Breast epithelium (tissue), 4 donors: ENCODE measurements around the gene MACROD1. TPM values are rescaled to one million over a fixed set of nuclear protein-coding genes. Genes with fewer than 3 reads are reported as not detected.

Experiments
- DNase-seq, 2 donors: peaks; one replicate each; pipeline ENCODE4 v3.0.0-alpha.2; 2019; ENCODE audit warnings: low spot score in 2 of 2
- H3K27ac ChIP-seq, 2 donors: fragments of 200-600 bp; sonication (generic) in 1 of 2; one replicate each; pipeline ENCODE4 v1.5.1; 2016 to 2019; ENCODE audit warnings: mild to moderate bottlenecking in 1 of 2
- H3K27me3 ChIP-seq, 2 donors: fragments of 200-600 bp; sonication (generic) in 1 of 2; one replicate each; pipeline versions ENCODE4 v1.5.1 to v1.6.0; 2017 to 2019; ENCODE audit warnings: control low read depth in 1 of 2, mild to moderate bottlenecking in 1 of 2
- H3K36me3 ChIP-seq: fragments of 200-600 bp; one replicate; pipeline ENCODE4 v1.5.1; 2019
- H3K4me1 ChIP-seq, 2 donors: fragments of 200-600 bp; sonication (generic); one replicate each; pipeline ENCODE4 v1.5.1; 2016 to 2019; ENCODE audit warnings: control low read depth in 1 of 2
- H3K4me3 ChIP-seq, 3 donors: fragments of 200-600 bp; sonication (generic); 1 replicate in 2 of 3; 2 replicates in 1 of 3; pipeline ENCODE4 v1.5.1; 2016 to 2019; ENCODE audit warnings: mild to moderate bottlenecking in 3 of 3, moderate library complexity in 2 of 3
- H3K9me3 ChIP-seq, 2 donors: fragments of 200-600 bp; sonication (generic) in 1 of 2; one replicate each; pipeline ENCODE4 v1.5.1; 2016 to 2019; ENCODE audit warnings: control low read depth in 1 of 2
- CTCF ChIP-seq, 3 donors: fragments of 450-650 bp; IDR thresholded peaks; one replicate each; pipeline ENCODE4 v1.5.1; 2016 to 2017; ENCODE audit warnings: antibody characterized with exemption in 3 of 3, mild to moderate bottlenecking in 3 of 3, moderate library complexity in 3 of 3
- POLR2A ChIP-seq: fragments of 450-650 bp; IDR thresholded peaks from one replicate; pipeline ENCODE4 v1.6.1; 2016; ENCODE audit warnings: antibody characterized with exemption, mild to moderate bottlenecking, moderate library complexity
- POLR2AphosphoS5 ChIP-seq, 3 donors: sonication (generic); formaldehyde crosslinking; IDR thresholded peaks; one replicate each; pipeline ENCODE4 v1.6.1; 2017; ENCODE audit warnings: antibody characterized with exemption in 3 of 3
- intact Hi-C: fragments of 100-400 bp; cut with DNase I; formaldehyde crosslinking; loops from one replicate; pipeline ENCODE4 v1.15.1; 2023; ENCODE audit warnings: low total_unique reads
- total RNA-seq, 3 donors: library from RNA; depleted of rRNA; stranded (reverse); fragments of >200 nt; gene quantifications; one replicate each; pipeline ENCODE4 v1.1.0, GENCODE V29; 2016

MACROD1 gene
- total RNA-seq, 3 donors from 2014 or later, result 19.7 to 113 (median 40.3) TPM

- Histone ChIP-seq H3K36me3 (no peaks in the 10 kb centered on the region), H3K27me3 (peaks cover 6 to 20% of the 10 kb centered on the region in 2 donors), H3K4me3 (no peak overlapping the region), H3K27ac (no peak overlapping the region), H3K9me3 (no peaks in the 10 kb centered on the region), H3K4me1 (peaks cover 5 to 15% of the 10 kb centered on the region in 2 donors)
- DNase-seq, result no peak
- no peak for TF ChIP-seq CTCF (IDR thresholded peaks at IDR 0.05)
- no peak for TF ChIP-seq POLR2AphosphoS5 (IDR thresholded peaks at IDR 0.05)
- no peak for TF ChIP-seq POLR2A
- intact Hi-C loops, result no loop called here
These were observed 126.8 kb downstream of the MACROD1 start for GRCh38 chr11:64039012-64039665.

DNA sequence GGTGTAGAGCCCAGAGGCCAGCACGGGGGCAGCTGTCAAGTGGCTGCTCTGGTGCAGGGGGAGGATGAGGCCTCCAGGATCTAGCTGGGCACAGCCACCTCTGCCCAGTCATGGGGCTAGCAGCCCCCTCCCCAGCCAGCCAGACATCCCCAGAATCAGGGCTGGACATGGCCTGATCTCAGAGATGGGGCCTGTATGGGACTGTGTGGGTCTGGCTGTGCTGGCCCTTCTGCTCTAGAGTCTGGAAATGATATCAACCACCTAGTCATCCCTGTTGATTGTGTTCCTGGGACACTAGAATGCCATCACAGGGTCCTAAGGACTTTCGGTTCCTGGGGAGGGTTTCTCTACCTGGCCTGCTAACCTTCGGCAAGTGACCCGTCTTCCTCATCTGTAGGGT, 127.4 kb downstream of the MACROD1 start:
- H3K36me3 ChIP-seq, result no peaks in the 10 kb centered on the region
- H3K4me1 ChIP-seq, result peaks cover 5 to 15% of the 10 kb centered on the region in 2 donors
- TF ChIP-seq CTCF (IDR thresholded peaks at IDR 0.05) (no peak), POLR2A (no peak), POLR2AphosphoS5 (IDR thresholded peaks at IDR 0.05) (no peak)
- no peak overlapping the region for H3K4me3 ChIP-seq
- intact Hi-C loops, result no loop called here
- H3K27me3 ChIP-seq, result peaks cover 6 to 23% of the 10 kb centered on the region in 2 donors
- H3K9me3 ChIP-seq, result no peaks in the 10 kb centered on the region
- H3K27ac ChIP-seq, result no peak overlapping the region
- no peak for DNase-seq

DNA sequence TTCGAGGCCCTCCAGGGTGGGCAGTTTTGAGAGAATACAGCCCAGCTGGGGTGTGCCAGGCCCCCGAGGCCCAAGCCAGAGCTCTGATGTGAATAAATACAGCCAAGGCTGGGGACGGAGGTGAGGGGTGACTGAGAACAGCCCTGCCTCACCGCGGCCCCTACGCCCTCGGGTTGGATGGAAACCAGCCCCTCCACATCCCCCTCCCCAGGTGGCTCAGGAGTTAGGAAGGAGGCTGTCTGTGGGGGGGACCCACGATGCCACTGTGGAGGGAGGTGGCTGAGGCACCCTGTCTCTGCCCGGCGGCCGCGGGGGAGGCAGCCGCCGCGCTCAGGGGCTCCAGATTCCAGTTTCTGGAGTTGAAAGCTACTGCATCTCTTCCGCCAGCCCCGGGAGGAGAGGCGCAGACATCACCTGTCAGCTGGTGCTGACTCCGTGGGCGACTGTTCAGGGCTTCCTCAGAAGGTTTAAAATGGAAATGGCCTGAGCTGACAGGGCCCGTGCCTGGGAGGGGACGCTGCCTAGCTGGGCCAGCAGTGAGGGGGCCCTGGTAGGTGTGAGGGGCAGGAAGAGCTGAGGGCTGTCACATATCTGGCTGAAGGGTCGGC, 128.8 kb downstream of the MACROD1 start:
- intact Hi-C loops, result no loop called here
- Histone ChIP-seq H3K36me3 (no peaks in the 10 kb centered on the region), H3K27me3 (peaks cover 6 to 23% of the 10 kb centered on the region in 2 donors), H3K9me3 (no peaks in the 10 kb centered on the region), H3K4me3 (peak overlapping the region; percentile 42 to 68 (median 49)), H3K27ac (no peak overlapping the region), H3K4me1 (peaks cover 5 to 15% of the 10 kb centered on the region in 2 donors)
- TF ChIP-seq POLR2A (no peak), POLR2AphosphoS5 (IDR thresholded peaks at IDR 0.05) (no peak), CTCF (IDR thresholded peaks at IDR 0.05) (no peak)
- DNase-seq, result no peak

DNA sequence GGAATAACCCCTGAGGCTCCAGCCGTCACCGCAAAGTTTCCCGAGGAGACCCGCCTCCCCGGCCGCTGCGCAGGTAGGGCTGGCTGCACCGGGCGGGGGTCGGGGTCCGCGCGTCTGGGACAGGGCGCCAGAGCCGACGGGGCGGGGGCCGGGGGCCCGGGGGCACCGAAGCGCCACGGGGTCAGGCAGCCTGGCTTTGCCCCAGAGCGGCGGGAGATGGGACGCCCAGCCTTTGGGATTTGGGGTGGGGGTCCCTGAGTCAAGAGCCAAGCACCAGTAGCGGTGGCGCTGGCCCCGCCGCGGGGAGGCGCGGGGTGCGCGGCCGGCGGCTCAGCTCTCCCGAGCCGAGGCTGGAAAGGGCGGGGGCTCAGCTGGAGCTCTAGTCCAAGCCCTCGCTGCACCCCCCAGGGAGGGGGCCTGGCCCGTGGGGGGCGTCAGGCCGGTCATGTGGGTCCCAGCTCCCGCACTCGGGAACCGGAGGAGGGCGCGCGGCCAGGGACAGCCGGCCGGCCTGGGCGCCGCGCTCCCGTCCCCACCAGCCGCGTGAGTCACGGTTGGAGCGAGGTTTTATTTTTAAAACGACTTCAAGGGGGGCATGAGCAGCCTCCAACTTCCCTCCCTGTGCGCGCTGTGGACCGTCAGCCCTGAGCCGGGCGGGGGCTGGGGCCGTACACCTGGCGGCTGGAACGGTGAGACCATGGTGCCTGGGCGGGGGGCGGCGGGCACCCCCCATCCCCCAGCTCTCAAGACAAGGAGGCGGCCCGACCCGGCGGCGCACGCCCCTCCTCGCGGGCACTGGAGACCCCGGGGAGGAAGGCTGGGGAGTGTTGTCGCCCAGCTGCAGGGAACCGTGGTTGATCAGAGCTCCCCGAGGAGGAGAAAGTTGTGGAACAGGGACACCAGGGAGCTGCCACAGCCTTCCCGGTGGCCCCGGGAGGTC, 129.6 kb downstream of the MACROD1 start:
- Histone ChIP-seq H3K36me3 (no peaks in the 10 kb centered on the region), H3K4me1 (peaks cover 5 to 15% of the 10 kb centered on the region in 2 donors), H3K27me3 (peaks cover 6 to 23% of the 10 kb centered on the region in 2 donors), H3K27ac (no peak overlapping the region), H3K4me3 (peak overlapping the region; percentile 42 to 68 (median 49)), H3K9me3 (no peaks in the 10 kb centered on the region)
- TF ChIP-seq POLR2AphosphoS5 (IDR thresholded peaks at IDR 0.05) (no peak), POLR2A (no peak), CTCF (IDR thresholded peaks at IDR 0.05) (no peak)
- no peak for DNase-seq
- intact Hi-C loops, result no loop called here
